ENCODE results near the gene IL20.
A peak's percentile ranks its signal among the peaks of the same experiment; 100 is the strongest.
"Not testable (repeated sequence)": the region's sequence is repeated elsewhere in the genome, so short reads cannot be mapped to it uniquely, and the experiment has no call there.

The IL20 gene

GRCh38 chr1:206843626-206844025 is 21.8 kb upstream of the IL20 start:
- DNase-seq: no peak

GRCh38 chr1:206846487-206846886 is 18.9 kb upstream of the IL20 start:
- DNase-seq: peak; percentile 16

GRCh38 chr1:206847337-206847834 is 18.0 kb upstream of the IL20 start:
- DNase-seq: peak; percentile 17

GRCh38 chr1:206847946-206848345 is 17.5 kb upstream of the IL20 start:
- no peak for DNase-seq

GRCh38 chr1:206850401-206850800 is 15.0 kb upstream of the IL20 start:
- no peak for DNase-seq

GRCh38 chr1:206851341-206852010 is 13.9 kb upstream of the IL20 start:
- no peak for DNase-seq

- DNase-seq: not testable (repeated sequence)
Measured at GRCh38 chr1:206852662-206853061, 12.8 kb upstream of the IL20 start.

GRCh38 chr1:206853696-206854095 is 11.7 kb upstream of the IL20 start:
- not testable (repeated sequence) for DNase-seq

GRCh38 chr1:206854401-206855129 is 10.9 kb upstream of the IL20 start:
- DNase-seq: no peak

GRCh38 chr1:206855859-206856258 is 9.6 kb upstream of the IL20 start:
- DNase-seq: no peak

GRCh38 chr1:206856674-206857464 is 8.6 kb upstream of the IL20 start:
- DNase-seq: no peak

- no peak for DNase-seq
Measured at GRCh38 chr1:206859082-206859521, 6.3 kb upstream of the IL20 start.

GRCh38 chr1:206860165-206860564 is 5.3 kb upstream of the IL20 start:
- DNase-seq: no peak

GRCh38 chr1:206863266-206863665 is 2.2 kb upstream of the IL20 start:
- DNase-seq: no peak

GRCh38 chr1:206866062-206866461 is 639 bp downstream of the IL20 start:
- DNase-seq: no peak

- no peak for DNase-seq
Measured at GRCh38 chr1:206867239-206867638, 1.8 kb downstream of the IL20 start.

- DNase-seq: no peak
Measured at GRCh38 chr1:206867716-206868115, 2.3 kb downstream of the IL20 start.

GRCh38 chr1:206868264-206868663 is 2.8 kb downstream of the IL20 start:
- no peak for DNase-seq

GRCh38 chr1:206872139-206872538 is 6.7 kb downstream of the IL20 start:
- DNase-seq: no peak

- DNase-seq: no peak
Measured at GRCh38 chr1:206873603-206874188, 8.3 kb downstream of the IL20 start.

GRCh38 chr1:206875752-206876377 is 10.4 kb downstream of the IL20 start:
- DNase-seq: no peak

- no peak for DNase-seq
Measured at GRCh38 chr1:206878456-206878855, 13.0 kb downstream of the IL20 start.

GRCh38 chr1:206880314-206880713 is 14.9 kb downstream of the IL20 start:
- no peak for DNase-seq
